ENCODE measurements around the gene TERT.
"Not testable (repeated sequence)": the region's sequence is repeated elsewhere in the genome, so short reads cannot be mapped to it uniquely, and the experiment has no call there.

The TERT gene

DNA sequence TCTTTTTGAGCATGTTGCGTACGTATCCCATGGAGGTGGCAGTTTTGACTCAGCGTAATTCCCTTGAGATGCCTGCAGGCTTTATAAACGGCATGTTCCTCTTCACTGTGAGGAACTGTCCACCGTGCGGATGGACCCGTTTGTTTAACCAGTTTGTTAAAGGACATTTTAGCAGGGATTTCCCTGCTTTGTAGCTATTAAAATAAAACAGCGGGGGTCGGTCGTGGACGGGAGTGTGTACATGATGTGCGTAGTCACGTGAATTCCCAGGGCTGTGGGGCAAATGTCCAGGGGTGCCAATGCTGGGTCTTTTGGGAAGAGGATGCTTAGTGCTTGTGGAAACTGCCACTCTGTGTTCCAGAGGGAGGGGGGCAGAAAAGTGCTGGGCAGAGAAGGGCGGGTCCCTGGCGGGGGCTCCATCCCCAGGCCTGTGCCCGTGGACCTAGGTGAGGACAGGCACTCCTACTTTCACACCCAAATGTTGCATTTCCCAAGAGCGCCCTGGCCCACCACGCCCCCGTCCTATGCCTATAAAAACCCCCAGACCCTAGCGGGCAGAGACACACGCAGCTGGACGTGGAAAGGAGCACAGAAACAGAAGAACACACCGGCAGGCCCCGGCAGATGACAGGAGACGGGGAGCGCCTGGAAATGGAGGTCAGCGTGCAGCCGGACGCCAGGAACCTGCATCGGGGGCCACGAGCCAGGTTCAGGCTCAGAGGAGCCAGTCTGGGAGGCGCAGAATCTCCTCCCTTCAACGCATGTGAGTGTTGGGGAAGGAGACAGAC is 4.0 kb upstream of the TERT start:
- Histone ChIP-seq H3K9me3 (ENCODE audit: low read length) (no peaks in the 10 kb centered on the region), H3K27me3 (ENCODE audit: control insufficient read depth in 1 of 2, insufficient read depth in 2 of 2, low read length in 2 of 2) (peaks cover 0 to 24% of the 10 kb centered on the region in 2 donors), H3K4me1 (ENCODE audit: insufficient read depth, low read length) (no peaks in the 10 kb centered on the region), H3K36me3 (ENCODE audit: insufficient read depth, low read length) (no peaks in the 10 kb centered on the region), H3K4me3 (ENCODE audit: low read depth in 1 of 2, low read length in 2 of 2) (no peak overlapping the region), H3K27ac (ENCODE audit: low read depth, low read length) (no peak overlapping the region), H3K9ac (ENCODE audit: low read length) (no peak overlapping the region)

DNA sequence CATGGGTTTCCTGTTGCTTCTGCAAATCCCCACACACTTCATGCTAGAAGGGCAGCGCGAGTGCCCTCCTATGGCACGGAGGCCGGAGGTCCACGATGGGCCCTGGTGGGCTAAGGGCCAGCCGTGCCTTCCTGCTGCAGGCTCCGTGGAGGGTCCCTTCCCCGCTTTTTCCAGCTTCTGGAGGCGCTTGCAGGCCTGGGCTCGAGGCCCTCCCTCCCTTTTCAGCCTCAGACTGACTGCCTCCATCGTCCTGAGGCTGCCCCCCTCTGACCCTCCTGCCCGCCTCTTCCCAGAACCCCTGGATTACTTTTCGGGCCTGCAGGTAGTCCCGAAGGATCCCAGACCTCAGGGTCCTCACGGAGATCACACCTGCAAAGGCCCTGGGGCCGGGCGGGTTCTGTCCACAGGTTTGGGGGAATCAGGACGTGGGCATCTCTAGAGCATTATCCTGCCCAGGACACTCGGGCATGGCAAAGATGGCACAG is 3.2 kb upstream of the TERT start:
- H3K4me3 ChIP-seq (ENCODE audit: low read depth in 1 of 2, low read length in 2 of 2) = no peak overlapping the region
- no peaks in the 10 kb centered on the region for H3K9me3 ChIP-seq (ENCODE audit: low read length)
- no peaks in the 10 kb centered on the region for H3K36me3 ChIP-seq (ENCODE audit: insufficient read depth, low read length)
- no peaks in the 10 kb centered on the region for H3K4me1 ChIP-seq (ENCODE audit: insufficient read depth, low read length)
- peaks cover 0 to 31% of the 10 kb centered on the region in 2 donors for H3K27me3 ChIP-seq (ENCODE audit: control insufficient read depth in 1 of 2, insufficient read depth in 2 of 2, low read length in 2 of 2)
- H3K9ac ChIP-seq (ENCODE audit: low read length) = no peak overlapping the region
- no peak overlapping the region for H3K27ac ChIP-seq (ENCODE audit: low read depth, low read length)

DNA sequence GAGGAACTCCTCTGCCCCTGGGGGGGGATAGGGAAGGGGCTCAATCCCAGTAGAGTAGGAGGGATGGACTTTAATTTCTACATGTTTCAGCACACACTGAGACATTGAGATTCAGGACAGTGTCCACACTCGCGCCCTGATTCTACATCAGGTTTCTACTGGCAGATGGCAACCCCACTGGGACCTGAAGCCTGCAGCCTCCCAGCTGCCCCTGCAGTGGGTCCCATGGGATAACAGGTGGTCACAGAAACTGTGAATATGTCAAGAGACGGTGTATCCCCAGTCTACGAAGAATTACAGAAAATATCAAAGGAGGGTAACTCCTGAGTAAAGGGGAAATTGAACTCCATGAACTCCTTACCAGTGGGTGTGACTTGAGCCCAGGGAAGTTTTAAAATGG is 2.4 kb upstream of the TERT start:
- H3K27me3 ChIP-seq (ENCODE audit: control insufficient read depth in 1 of 2, insufficient read depth in 2 of 2, low read length in 2 of 2) = peaks cover 0 to 31% of the 10 kb centered on the region in 2 donors
- no peak overlapping the region for H3K4me3 ChIP-seq (ENCODE audit: low read depth in 1 of 2, low read length in 2 of 2)
- H3K36me3 ChIP-seq (ENCODE audit: insufficient read depth, low read length) = no peaks in the 10 kb centered on the region
- H3K9ac ChIP-seq (ENCODE audit: low read length) = no peak overlapping the region
- H3K4me1 ChIP-seq (ENCODE audit: insufficient read depth, low read length) = no peaks in the 10 kb centered on the region
- no peaks in the 10 kb centered on the region for H3K9me3 ChIP-seq (ENCODE audit: low read length)
- H3K27ac ChIP-seq (ENCODE audit: low read depth, low read length) = no peak overlapping the region

DNA sequence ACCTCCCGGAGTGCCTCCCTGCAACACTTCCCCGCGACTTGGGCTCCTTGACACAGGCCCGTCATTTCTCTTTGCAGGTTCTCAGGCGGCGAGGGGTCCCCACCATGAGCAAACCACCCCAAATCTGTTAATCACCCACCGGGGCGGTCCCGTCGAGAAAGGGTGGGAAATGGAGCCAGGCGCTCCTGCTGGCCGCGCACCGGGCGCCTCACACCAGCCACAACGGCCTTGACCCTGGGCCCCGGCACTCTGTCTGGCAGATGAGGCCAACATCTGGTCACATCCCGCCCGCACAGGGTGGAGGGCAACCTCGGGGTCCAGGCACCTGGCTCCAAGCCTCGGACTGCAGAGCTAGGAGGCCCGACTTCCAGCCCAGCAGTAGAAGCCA is 776 bp upstream of the TERT start:
- Histone ChIP-seq H3K9ac (ENCODE audit: low read length) (no peak overlapping the region), H3K9me3 (ENCODE audit: low read length) (no peaks in the 10 kb centered on the region), H3K27ac (ENCODE audit: low read depth, low read length) (no peak overlapping the region), H3K4me3 (ENCODE audit: low read depth in 1 of 2, low read length in 2 of 2) (no peak overlapping the region), H3K4me1 (ENCODE audit: insufficient read depth, low read length) (no peaks in the 10 kb centered on the region), H3K36me3 (ENCODE audit: insufficient read depth, low read length) (no peaks in the 10 kb centered on the region), H3K27me3 (ENCODE audit: control insufficient read depth in 1 of 2, insufficient read depth in 2 of 2, low read length in 2 of 2) (peaks cover 0 to 31% of the 10 kb centered on the region in 2 donors)

DNA sequence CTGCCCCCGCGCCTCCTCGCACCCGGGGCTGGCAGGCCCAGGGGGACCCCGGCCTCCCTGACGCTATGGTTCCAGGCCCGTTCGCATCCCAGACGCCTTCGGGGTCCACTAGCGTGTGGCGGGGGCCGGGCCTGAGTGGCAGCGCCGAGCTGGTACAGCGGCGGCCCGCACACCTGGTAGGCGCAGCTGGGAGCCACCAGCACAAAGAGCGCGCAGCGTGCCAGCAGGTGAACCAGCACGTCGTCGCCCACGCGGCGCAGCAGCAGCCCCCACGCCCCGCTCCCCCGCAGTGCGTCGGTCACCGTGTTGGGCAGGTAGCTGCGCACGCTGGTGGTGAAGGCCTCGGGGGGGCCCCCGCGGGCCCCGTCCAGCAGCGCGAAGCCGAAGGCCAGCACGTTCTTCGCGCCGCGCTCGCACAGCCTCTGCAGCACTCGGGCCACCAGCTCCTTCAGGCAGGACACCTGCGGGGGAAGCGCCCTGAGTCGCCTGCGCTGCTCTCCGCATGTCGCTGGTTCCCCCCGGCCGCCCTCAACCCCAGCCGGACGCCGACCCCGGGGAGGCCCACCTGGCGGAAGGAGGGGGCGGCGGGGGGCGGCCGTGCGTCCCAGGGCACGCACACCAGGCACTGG is 548 bp downstream of the TERT start:
- no peak overlapping the region for H3K4me3 ChIP-seq (ENCODE audit: low read depth in 1 of 2, low read length in 2 of 2)
- H3K9me3 ChIP-seq (ENCODE audit: low read length) = no peaks in the 10 kb centered on the region
- no peaks in the 10 kb centered on the region for H3K36me3 ChIP-seq (ENCODE audit: insufficient read depth, low read length)
- H3K9ac ChIP-seq (ENCODE audit: low read length) = no peak overlapping the region
- no peaks in the 10 kb centered on the region for H3K4me1 ChIP-seq (ENCODE audit: insufficient read depth, low read length)
- peaks cover 0 to 31% of the 10 kb centered on the region in 2 donors for H3K27me3 ChIP-seq (ENCODE audit: control insufficient read depth in 1 of 2, insufficient read depth in 2 of 2, low read length in 2 of 2)
- no peak overlapping the region for H3K27ac ChIP-seq (ENCODE audit: low read depth, low read length)

DNA sequence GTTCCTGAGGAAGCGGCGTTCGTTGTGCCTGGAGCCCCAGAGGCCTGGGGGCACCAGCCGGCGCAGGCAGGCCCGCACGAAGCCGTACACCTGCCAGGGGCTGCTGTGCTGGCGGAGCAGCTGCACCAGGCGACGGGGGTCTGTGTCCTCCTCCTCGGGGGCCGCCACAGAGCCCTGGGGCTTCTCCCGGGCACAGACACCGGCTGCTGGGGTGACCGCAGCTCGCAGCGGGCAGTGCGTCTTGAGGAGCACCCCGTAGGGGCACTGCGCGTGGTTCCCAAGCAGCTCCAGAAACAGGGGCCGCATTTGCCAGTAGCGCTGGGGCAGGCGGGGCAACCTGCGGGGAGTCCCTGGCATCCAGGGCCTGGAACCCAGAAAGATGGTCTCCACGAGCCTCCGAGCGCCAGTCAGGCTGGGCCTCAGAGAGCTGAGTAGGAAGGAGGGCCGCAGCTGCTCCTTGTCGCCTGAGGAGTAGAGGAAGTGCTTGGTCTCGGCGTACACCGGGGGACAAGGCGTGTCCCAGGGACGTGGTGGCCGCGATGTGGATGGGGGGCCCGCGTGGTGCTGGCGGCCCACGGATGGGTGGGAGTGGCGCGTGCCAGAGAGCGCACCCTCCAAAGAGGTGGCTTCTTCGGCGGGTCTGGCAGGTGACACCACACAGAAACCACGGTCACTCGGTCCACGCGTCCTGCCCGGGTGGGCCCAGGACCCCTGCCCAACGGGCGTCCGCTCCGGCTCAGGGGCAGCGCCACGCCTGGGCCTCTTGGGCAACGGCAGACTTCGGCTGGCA is 1.3 kb downstream of the TERT start:
- no peaks in the 10 kb centered on the region for H3K36me3 ChIP-seq (ENCODE audit: insufficient read depth, low read length)
- H3K9ac ChIP-seq (ENCODE audit: low read length) = no peak overlapping the region
- no peaks in the 10 kb centered on the region for H3K9me3 ChIP-seq (ENCODE audit: low read length)
- no peak overlapping the region for H3K4me3 ChIP-seq (ENCODE audit: low read depth in 1 of 2, low read length in 2 of 2)
- H3K4me1 ChIP-seq (ENCODE audit: insufficient read depth, low read length) = no peaks in the 10 kb centered on the region
- H3K27ac ChIP-seq (ENCODE audit: low read depth, low read length) = no peak overlapping the region
- H3K27me3 ChIP-seq (ENCODE audit: control insufficient read depth in 1 of 2, insufficient read depth in 2 of 2, low read length in 2 of 2) = peaks cover 0 to 31% of the 10 kb centered on the region in 2 donors

DNA sequence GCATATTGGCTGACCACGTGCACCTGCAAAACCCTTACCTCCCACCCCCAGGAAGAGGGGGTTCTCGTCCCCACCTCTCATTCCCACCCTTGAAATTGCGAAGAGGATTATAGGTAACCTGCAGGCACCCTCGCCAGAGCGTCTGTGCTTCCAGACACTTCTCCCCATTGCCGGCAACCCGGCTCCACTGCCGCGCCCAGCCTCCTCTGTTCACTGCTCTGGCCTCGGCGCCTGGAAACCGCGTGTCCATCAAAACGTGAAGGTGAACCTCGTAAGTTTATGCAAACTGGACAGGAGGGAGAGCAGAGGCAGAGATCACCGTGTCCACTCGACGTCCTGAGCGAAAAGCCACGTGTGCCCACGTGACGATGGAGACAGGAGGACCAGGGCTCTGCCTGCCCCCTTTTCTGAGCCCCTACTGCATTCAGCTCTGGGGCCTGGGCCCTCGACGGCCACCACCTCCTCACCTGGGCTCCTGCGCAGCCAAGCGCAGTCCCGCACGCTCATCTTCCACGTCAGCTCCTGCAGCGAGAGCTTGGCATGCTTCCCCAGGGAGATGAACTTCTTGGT is 1.9 kb downstream of the TERT start:
- Histone ChIP-seq H3K4me3 (ENCODE audit: low read depth in 1 of 2, low read length in 2 of 2) (no peak overlapping the region), H3K36me3 (ENCODE audit: insufficient read depth, low read length) (no peaks in the 10 kb centered on the region), H3K9ac (ENCODE audit: low read length) (no peak overlapping the region), H3K4me1 (ENCODE audit: insufficient read depth, low read length) (no peaks in the 10 kb centered on the region), H3K9me3 (ENCODE audit: low read length) (no peaks in the 10 kb centered on the region), H3K27ac (ENCODE audit: low read depth, low read length) (no peak overlapping the region), H3K27me3 (ENCODE audit: control insufficient read depth in 1 of 2, insufficient read depth in 2 of 2, low read length in 2 of 2) (peaks cover 0 to 31% of the 10 kb centered on the region in 2 donors)

DNA sequence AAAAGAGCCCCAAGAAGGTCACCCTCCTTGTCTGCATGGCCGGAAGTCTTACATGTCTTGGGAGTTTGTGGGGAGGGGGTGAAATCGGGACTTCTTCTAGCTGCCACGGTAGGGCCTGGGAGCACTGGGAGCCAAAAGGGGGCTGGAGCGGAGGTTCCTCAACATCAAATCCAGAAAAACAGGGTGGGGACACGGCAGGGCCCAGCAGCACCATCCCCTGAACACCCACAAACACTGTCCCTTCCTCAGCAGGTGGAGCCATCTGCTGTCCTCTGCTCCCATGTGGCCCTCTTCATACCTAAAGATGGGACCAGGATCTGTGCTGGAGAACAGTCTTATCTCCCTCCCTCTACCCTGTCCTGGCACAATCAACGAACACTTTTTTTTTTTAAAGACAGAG is 2.7 kb downstream of the TERT start:
- H3K36me3 ChIP-seq (ENCODE audit: insufficient read depth, low read length) = no peaks in the 10 kb centered on the region
- no peak overlapping the region for H3K4me3 ChIP-seq (ENCODE audit: low read depth in 1 of 2, low read length in 2 of 2)

DNA sequence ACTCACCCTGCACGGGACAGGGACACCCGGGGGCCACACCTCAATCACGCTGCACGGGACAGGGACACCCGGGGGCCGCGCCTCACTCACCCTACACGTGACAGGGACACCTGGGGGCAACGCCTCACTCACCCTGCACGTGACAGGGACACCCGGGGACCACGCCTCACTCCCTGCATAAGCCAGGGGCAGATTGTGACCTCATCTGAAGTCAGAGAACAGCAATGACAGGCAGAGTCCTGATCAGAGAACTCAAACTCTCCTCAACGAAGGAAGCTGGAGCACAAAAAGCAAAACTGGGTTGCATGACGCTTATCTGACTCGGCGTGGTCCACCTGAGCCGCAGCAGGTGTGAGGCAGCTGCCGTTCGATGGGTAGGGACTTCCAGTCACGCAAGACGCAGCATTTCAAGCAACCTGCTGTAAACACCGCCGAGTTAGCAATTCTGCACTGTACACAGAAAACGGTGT is 3.2 kb downstream of the TERT start:
- Histone ChIP-seq H3K27me3 (ENCODE audit: control insufficient read depth in 1 of 2, insufficient read depth in 2 of 2, low read length in 2 of 2) (peaks cover 0 to 31% of the 10 kb centered on the region in 2 donors), H3K4me3 (ENCODE audit: low read depth in 1 of 2, low read length in 2 of 2) (no peak overlapping the region), H3K9me3 (ENCODE audit: low read length) (no peaks in the 10 kb centered on the region), H3K36me3 (ENCODE audit: insufficient read depth, low read length) (no peaks in the 10 kb centered on the region), H3K4me1 (ENCODE audit: insufficient read depth, low read length) (no peaks in the 10 kb centered on the region), H3K27ac (ENCODE audit: low read depth, low read length) (no peak overlapping the region), H3K9ac (ENCODE audit: low read length) (no peak overlapping the region)

More for the DNA sequence above, 2.7 kb downstream of the TERT start:
- H3K9ac ChIP-seq (ENCODE audit: low read length) = no peak overlapping the region
- H3K27me3 ChIP-seq (ENCODE audit: control insufficient read depth in 1 of 2, insufficient read depth in 2 of 2, low read length in 2 of 2) = peaks cover 0 to 31% of the 10 kb centered on the region in 2 donors
- H3K4me1 ChIP-seq (ENCODE audit: insufficient read depth, low read length) = no peaks in the 10 kb centered on the region
- no peaks in the 10 kb centered on the region for H3K9me3 ChIP-seq (ENCODE audit: low read length)
- no peak overlapping the region for H3K27ac ChIP-seq (ENCODE audit: low read depth, low read length)

DNA sequence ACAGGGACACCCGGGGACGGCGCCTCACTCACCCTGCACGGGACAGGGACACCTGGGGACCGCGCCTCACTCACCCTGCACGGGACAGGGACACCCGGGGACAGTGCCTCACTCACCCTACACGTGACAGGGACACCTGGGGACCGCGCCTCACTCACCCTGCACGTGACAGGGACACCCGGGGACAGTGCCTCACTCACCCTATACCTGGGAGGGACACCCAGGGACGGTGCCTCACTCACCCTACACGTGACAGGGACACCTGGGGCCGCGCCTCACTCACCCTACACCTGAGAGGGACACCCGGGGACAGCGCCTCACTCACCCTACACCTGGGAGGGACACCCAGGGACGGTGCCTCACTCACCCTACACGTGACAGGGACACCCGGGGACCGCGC is 3.9 kb downstream of the TERT start:
- not testable (repeated sequence) for H3K36me3 ChIP-seq (ENCODE audit: insufficient read depth, low read length); H3K9ac ChIP-seq (ENCODE audit: low read length); H3K9me3 ChIP-seq (ENCODE audit: low read length); H3K27ac ChIP-seq (ENCODE audit: low read depth, low read length); H3K4me1 ChIP-seq (ENCODE audit: insufficient read depth, low read length); H3K4me3 ChIP-seq (ENCODE audit: low read depth in 1 of 2, low read length in 2 of 2)
- H3K27me3 ChIP-seq (ENCODE audit: control insufficient read depth in 1 of 2, insufficient read depth in 2 of 2, low read length in 2 of 2) = peaks cover 0 to 27% of the 10 kb centered on the region in 2 donors

DNA sequence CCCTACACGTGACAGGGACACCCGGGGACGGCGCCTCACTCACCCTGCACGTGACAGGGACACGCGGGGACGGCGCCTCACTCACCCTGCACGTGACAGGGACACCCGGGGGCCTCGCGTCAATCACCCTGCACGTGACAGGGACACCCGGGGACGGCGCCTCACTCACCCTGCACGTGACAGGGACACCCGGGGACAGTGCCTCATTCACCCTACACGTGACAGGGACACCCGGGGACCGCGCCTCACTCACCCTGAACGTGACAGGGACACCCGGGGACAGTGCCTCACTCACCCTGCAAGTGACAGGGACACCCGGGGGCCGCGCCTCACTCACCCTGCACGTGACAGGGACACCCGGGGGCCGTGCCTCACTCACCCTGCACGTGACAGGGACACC is 5.3 kb downstream of the TERT start:
- H3K4me3 ChIP-seq (ENCODE audit: low read depth in 1 of 2, low read length in 2 of 2); H3K9ac ChIP-seq (ENCODE audit: low read length); H3K27ac ChIP-seq (ENCODE audit: low read depth, low read length); H3K9me3 ChIP-seq (ENCODE audit: low read length); H3K4me1 ChIP-seq (ENCODE audit: insufficient read depth, low read length); H3K36me3 ChIP-seq (ENCODE audit: insufficient read depth, low read length): not testable (repeated sequence)
- H3K27me3 ChIP-seq (ENCODE audit: control insufficient read depth in 1 of 2, insufficient read depth in 2 of 2, low read length in 2 of 2) = peaks cover 0 to 14% of the 10 kb centered on the region in 2 donors

Measured in muscle layer of colon (tissue), 2 donors.